GM23338 (cell line): ENCODE results near the gene HMOX2.

Experiments
- CTCF ChIP-seq, 2 experiments: fragments of 200-600 bp in 1 of 2; sonication (generic) in 1 of 2; conservative IDR thresholded peaks; 2 replicates each; pipeline versions ENCODE4 v1.5.1 to v1.6.1; 2016 to 2017; ENCODE audit warnings: antibody characterized with exemption in 2 of 2, low read depth in 2 of 2, mild to moderate bottlenecking in 2 of 2, moderate library complexity in 1 of 2
- EZH2 ChIP-seq: fragments of 200-600 bp; sonication (generic); IDR thresholded peaks from one replicate; pipeline ENCODE4 v1.8.0; 2017; ENCODE audit warnings: antibody characterized with exemption, mild to moderate bottlenecking, low read depth; ENCODE audit not compliant: unreplicated experiment
- REST ChIP-seq: IDR thresholded peaks from one replicate; pipeline ENCODE4 v1.6.1; 2018; ENCODE audit warnings: antibody characterized with exemption; ENCODE audit not compliant: unreplicated experiment

GRCh38 chr16:4443986-4444385, 32.2 kb upstream of the HMOX2 start:
- no peak for TF ChIP-seq REST
- no peak for TF ChIP-seq CTCF (conservative IDR thresholded peaks at IDR 0.05; ENCODE audit: low read depth in 2 of 2)
- no peak for TF ChIP-seq EZH2
